IPS DF 6.9 (cell line): ENCODE results near the gene SLC22A8.

ENCODE experiments used
- DNase-seq: peaks from one replicate; pipeline ENCODE4 v3.0.0-alpha.2; 2013; ENCODE audit warnings: low read depth, low spot score
- H3K27ac ChIP-seq: one replicate; pipeline ENCODE4 v1.5.1; 2013; ENCODE audit warnings: low read length, control low read depth
- H3K27me3 ChIP-seq: 2 replicates; pipeline ENCODE4 v1.6.1; 2013; ENCODE audit warnings: mild to moderate bottlenecking, low read length; ENCODE audit not compliant: control insufficient read depth, insufficient read depth
- H3K36me3 ChIP-seq: 2 replicates; pipeline ENCODE4 v1.6.1; 2013; ENCODE audit warnings: low read length; ENCODE audit not compliant: control insufficient read depth, insufficient read depth
- H3K4me1 ChIP-seq: 2 replicates; pipeline ENCODE4 v1.6.1; 2013; ENCODE audit warnings: low read length; ENCODE audit not compliant: control insufficient read depth, insufficient read depth
- H3K4me3 ChIP-seq: 2 replicates; pipeline ENCODE4 v1.5.1; 2013; ENCODE audit warnings: mild to moderate bottlenecking, low read length
- H3K9me3 ChIP-seq: 2 replicates; pipeline ENCODE4 v1.6.1; 2013; ENCODE audit warnings: low read length, inconsistent platforms; ENCODE audit not compliant: control insufficient read depth, insufficient read depth
- WGBS: extraction: QIAGEN DNeasy Blood & Tissue Kit; methylation state at CpG from one replicate; pipeline ENCODE4 v1.1.7; 2013; ENCODE audit warnings: mixed read lengths, missing lambda C conversion rate; ENCODE audit not compliant: insufficient read length, insufficient coverage; 5-methylcytosine and 5-hydroxymethylcytosine counted together

Gene SLC22A8

DNA sequence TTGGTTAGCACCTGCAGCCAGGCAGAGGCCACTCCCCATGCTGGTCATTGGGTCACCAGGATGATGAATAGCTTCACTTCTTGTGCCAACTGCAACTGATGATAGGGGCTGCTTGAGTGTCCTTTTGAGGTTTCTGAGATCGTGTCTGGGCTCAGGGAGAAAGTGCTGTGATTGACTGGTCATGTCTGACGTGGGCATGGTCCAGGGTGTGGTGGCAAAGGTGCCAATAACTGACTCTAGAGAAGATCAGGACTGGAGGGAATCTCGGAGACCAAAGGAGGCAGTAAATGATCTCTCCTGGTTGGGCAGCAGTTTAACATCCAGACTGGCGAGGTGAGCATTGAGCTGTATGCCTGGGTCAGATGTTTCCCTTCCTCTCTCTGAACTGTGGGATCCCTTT is 20.9 kb downstream of the SLC22A8 start:
- no peak overlapping the region for H3K27ac ChIP-seq
- DNase-seq = no peak
- H3K4me3 ChIP-seq = no peak overlapping the region
- no peaks in the 10 kb centered on the region for H3K4me1 ChIP-seq
- H3K27me3 ChIP-seq = no peaks in the 10 kb centered on the region
- H3K9me3 ChIP-seq = no peaks in the 10 kb centered on the region
- WGBS = no CpG with 5 or more reads among the region's 4 CpGs
- H3K36me3 ChIP-seq = no peaks in the 10 kb centered on the region

DNA sequence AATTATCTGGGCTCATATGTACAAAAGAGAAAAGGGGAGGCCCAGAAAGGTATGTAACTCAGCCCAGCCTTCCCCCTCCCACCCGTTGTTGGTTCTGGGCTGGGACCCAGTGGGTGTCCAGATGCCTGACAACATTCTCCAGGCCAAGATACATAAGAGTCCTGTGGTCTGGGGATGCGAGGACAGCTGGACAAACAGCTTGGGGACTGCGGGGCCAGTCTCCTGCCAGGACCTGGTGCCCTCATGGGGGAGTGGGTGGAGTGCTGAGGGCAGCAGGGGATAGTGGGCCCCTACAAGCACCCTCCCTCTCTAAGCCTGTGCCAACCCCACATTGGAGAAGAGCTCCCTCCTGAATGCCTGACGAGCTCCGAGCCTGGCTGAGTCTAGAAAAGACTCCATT is 27.4 kb downstream of the SLC22A8 start:
- Histone ChIP-seq H3K4me1 (no peaks in the 10 kb centered on the region), H3K4me3 (no peak overlapping the region), H3K27me3 (no peaks in the 10 kb centered on the region), H3K36me3 (no peaks in the 10 kb centered on the region), H3K9me3 (no peaks in the 10 kb centered on the region), H3K27ac (no peak overlapping the region)
- WGBS = no CpG with 5 or more reads among the region's 5 CpGs
- DNase-seq = no peak

DNA sequence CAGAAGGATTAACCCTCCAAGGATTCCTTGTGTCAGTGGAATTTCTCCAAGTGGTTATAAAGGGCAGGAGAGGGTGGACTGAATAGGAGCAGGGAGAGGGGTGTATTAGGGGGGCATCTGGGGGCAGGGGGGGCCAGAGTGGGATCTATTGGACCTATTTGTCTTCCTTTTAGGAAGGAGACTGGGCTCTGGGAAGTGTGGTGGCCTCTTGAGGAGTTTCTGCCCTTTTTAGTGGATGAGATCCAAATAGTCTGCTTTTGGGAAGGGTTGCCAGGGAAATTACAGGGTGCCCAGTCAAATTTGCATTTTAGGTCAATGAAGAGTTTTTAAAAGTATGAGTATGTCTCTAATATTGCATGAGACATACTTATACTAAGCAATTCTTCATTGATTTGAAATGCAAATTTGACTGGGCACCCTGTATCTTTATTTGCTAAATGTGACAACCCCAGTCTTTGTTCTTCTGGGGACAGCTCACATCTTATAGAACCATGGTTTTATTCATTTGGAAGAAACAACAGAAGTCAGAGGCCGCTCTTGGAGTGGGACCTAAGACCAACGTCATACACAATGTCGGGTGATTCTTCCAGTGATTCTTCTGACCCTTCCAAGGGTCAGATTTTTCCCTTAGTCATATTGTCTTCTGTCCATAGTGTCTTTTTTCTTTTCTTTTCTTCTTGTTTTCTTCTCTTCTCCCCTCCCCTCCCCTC is 30.4 kb downstream of the SLC22A8 start:
- no peak overlapping the region for H3K27ac ChIP-seq
- no peaks in the 10 kb centered on the region for H3K9me3 ChIP-seq
- H3K36me3 ChIP-seq = no peaks in the 10 kb centered on the region
- H3K27me3 ChIP-seq = no peaks in the 10 kb centered on the region
- no peaks in the 10 kb centered on the region for H3K4me1 ChIP-seq
- WGBS = no CpG with 5 or more reads among the region's 3 CpGs
- DNase-seq = no peak
- H3K4me3 ChIP-seq = no peak overlapping the region

DNA sequence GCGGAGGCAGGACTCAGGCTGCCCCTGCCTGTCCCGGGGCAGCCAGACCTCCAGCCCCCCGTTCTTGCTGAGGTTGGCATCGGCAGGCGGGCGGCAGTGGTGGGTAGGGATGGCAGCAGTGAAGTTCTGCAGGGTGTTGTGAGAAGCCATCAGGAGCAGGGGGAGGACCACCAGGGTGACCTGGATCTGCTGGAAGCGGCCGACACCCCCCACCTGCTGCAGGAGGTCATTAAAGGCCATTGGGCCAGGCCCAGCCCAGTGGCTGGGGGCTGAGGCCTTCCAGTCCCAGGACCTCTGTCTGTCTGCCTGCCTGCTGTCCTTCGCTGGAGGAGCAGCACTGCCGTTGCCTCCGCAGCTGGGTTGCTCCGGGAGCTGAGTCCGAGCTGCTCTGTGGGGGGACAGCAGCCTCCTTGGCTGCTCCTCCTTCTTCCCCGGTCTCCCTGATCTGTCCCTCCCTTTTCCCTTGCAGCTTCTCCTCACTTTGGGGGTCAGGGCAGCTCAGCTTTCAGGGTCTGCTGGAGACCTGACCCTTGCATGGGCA is 31.1 kb downstream of the SLC22A8 start, which contains the start of gene SLC22A6:
SLC22A6 (minus strand) TSS at position 517 of the 541 bp plus-strand sequence; CDS start at position 240, 277 bp downstream.
- Histone ChIP-seq H3K4me3 (no peak within 1 kb of the TSS), H3K36me3 (no peaks in the 10 kb centered on the region), H3K27me3 (no peaks in the 10 kb centered on the region), H3K4me1 (no peaks in the 10 kb centered on the region), H3K9me3 (no peaks in the 10 kb centered on the region), H3K27ac (no peak within 1 kb of the TSS)
- no CpG with 5 or more reads among the region's 14 CpGs for WGBS
- no peak for DNase-seq

DNA sequence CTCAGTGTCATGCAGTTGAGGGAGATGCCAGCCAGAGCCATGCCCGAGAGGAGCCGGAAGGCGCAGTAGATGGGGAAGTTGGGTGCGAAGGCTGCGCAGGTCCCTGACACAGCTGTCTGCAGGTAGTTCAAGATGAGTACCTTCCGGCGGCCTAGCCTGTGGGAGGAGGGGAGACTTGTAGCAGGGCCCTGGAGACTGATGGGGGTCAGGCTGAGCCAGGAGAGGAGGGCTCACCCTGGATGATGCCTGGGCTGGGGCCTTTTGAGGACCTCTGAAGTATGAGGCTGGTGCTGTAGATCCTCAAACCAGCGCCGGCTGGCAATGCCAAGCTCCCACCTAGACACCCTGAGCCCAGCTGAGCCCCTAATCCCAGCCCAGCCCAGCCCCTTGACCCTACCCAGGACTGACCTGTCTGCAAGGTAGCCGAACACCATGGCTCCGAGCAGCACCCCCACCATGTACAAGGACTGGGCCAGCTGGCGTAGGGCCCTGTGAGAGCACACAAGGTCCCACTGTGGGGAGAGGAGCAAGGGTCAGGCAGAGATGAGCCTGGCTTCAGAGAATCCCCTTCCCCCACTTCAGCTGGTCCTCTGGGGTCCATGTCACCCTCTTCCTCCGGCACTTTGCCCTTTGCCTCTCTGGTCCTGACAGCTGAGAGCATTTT is 32.0 kb downstream of the SLC22A8 start:
- no CpG with 5 or more reads among the region's 13 CpGs for WGBS
- Histone ChIP-seq H3K27me3 (no peaks in the 10 kb centered on the region), H3K27ac (no peak overlapping the region), H3K4me1 (no peaks in the 10 kb centered on the region), H3K9me3 (no peaks in the 10 kb centered on the region), H3K4me3 (no peak overlapping the region), H3K36me3 (no peaks in the 10 kb centered on the region)
- no peak for DNase-seq

DNA sequence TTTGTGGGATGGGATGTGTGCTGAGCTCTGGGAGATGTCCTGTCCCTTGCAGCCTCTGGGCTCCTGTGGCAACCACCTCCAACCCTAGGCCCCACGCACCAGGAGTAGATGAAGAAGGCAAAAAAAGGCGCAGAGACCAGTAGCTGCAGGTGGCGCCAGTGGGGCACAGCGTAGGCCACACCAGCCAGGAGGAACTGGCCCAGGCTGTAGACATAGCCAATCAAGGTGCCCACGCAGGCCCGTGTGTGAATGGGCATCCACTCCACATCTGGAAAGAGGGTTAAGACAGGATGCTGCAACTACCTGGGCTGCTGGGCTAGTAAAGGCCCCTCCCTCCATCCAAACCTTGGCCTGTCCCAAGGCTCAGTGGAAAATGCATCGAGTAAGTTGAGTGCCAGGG is 33.9 kb downstream of the SLC22A8 start:
- Histone ChIP-seq H3K4me3 (no peak overlapping the region), H3K36me3 (no peaks in the 10 kb centered on the region), H3K27me3 (no peaks in the 10 kb centered on the region), H3K27ac (no peak overlapping the region), H3K9me3 (no peaks in the 10 kb centered on the region), H3K4me1 (no peaks in the 10 kb centered on the region)
- no CpG with 5 or more reads among the region's 7 CpGs for WGBS
- DNase-seq = no peak

DNA sequence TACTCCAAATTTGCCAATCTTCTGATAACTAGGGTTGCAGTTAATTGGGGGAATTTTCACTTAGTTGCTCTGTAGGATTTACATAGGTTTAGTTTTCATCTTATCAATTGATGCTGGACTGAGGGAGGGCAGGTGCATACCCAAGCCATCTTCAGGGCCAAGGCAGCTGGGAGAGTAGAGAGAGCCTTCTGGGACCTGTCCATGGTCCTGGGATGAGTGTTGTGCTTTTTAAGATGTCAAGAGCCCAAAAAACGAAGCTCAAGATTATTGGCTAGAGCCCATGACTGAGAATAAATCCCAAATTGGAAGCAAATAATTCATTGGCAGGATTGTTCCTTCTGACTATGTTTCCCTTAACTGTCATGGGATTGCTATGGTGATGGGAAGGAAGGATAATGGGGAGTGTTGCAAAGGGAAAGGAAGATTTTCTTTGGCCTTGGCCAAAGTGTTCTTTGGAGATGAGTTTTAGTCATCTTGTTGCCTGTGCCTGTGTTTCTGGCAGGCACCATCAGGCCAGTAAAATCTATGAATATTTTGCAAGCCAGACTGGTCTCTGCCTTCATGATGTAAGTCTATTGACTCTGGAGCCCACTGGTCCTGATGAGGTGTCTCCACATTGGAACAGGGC is 35.4 kb downstream of the SLC22A8 start:
- no peak overlapping the region for H3K4me3 ChIP-seq
- no peaks in the 10 kb centered on the region for H3K9me3 ChIP-seq
- H3K36me3 ChIP-seq = no peaks in the 10 kb centered on the region
- DNase-seq = no peak
- H3K27ac ChIP-seq = no peak overlapping the region
- H3K27me3 ChIP-seq = no peaks in the 10 kb centered on the region
- no CpG with 5 or more reads among the region's 1 CpG for WGBS
- no peaks in the 10 kb centered on the region for H3K4me1 ChIP-seq

DNA sequence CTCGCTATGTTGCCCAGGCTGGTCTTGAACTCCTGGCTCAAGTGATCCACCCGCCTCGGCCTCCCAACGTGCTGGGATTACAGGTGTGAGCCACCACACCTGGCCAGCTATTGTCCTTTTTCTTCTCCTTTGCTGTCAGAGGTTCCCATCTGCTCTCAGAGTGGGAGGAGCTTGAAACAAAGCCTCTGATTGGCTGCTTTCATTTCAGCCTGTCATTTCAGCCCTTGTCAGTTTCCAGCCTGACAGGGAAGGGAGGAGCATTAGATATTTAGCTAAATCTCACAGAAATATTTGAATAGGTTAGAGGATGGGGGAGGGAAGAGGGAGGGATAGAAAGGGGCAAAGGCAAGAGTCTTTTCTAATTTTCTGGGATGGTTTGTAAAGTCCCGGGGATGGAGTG is 39.5 kb downstream of the SLC22A8 start:
- no peaks in the 10 kb centered on the region for H3K36me3 ChIP-seq
- H3K27ac ChIP-seq = no peak overlapping the region
- H3K4me3 ChIP-seq = no peak overlapping the region
- no peaks in the 10 kb centered on the region for H3K4me1 ChIP-seq
- DNase-seq = no peak
- H3K9me3 ChIP-seq = no peaks in the 10 kb centered on the region
- WGBS = no CpG with 5 or more reads among the region's 5 CpGs
- H3K27me3 ChIP-seq = no peaks in the 10 kb centered on the region

DNA sequence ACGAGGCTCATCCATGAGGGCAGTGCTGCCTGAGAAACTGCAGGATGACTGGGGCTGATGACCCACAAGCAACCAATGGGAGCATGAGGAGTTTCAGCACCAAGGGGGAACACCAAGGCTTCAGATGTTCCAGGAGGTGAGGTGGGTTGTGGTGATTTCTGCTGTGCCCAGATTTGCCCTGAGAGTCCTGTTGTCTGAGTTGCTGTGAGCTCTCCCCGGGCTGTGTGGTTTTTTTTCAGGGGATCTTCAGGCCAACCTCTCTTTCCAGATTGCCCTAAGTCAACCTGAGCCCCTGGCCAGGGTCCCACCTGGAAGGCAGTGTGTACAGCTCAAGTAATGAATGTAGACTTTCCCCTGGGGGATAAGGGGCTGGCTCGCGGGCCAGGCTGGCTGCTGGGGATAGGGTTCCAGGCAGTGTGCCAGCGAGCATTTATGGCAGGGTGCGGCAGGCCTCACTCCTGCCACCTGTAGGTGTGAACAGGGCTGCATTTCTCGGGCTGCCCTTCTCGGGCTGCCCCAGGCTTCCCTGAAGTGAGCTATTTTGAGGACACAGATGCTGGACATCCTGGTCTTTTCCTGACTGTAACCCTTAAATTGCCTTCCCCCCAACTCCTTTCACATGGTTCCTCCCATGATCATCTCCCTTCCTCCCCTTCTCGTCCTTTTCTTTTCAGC is 40.7 kb downstream of the SLC22A8 start:
- Histone ChIP-seq H3K27ac (no peak overlapping the region), H3K27me3 (no peaks in the 10 kb centered on the region), H3K9me3 (no peaks in the 10 kb centered on the region), H3K4me1 (no peaks in the 10 kb centered on the region), H3K4me3 (no peak overlapping the region), H3K36me3 (no peaks in the 10 kb centered on the region)
- DNase-seq = no peak
- no CpG with 5 or more reads among the region's 9 CpGs for WGBS

DNA sequence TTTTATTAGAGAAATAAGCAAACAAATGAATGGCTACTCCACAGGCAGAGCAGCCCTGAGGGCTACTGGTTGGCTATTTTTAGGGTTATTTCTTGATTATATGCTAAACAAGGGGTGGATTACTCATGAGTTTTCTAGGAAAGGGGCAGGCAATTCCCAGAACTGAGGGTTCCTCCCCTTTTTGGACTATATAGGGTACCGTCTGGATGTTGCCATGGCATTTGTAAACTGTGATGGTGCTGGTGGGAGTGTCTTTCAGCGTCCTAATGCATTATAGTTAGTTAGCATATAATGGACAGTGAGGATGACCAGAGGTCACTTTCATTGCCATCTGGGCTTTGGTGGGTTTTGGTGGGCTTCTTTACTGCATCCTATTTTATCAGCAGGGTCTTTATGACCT is 50.1 kb downstream of the SLC22A8 start:
- no CpG with 5 or more reads among the region's 2 CpGs for WGBS
- no peak overlapping the region for H3K27ac ChIP-seq
- H3K36me3 ChIP-seq = no peaks in the 10 kb centered on the region
- DNase-seq = no peak
- no peaks in the 10 kb centered on the region for H3K4me1 ChIP-seq
- no peaks in the 10 kb centered on the region for H3K27me3 ChIP-seq
- no peak overlapping the region for H3K4me3 ChIP-seq
- no peaks in the 10 kb centered on the region for H3K9me3 ChIP-seq
